ENCODE measurements around the gene MINDY4.

GRCh38 chr7:30867483-30867882 lies 96.3 kb downstream of the MINDY4 start:
- TF ChIP-seq CTCF (conservative IDR thresholded peaks at IDR 0.05 in 1 of 2, IDR thresholded peaks at IDR 0.05 in 1 of 2; ENCODE audit: extremely low read depth in 1 of 2, insufficient read depth in 1 of 2, low read depth in 1 of 2, low read length in 2 of 2) (no peak), EZH2 (IDR thresholded peaks at IDR 0.05; ENCODE audit: borderline replicate concordance, low read length) (no peak)
